Fibroblast of villous mesenchyme (primary cell): Measurements from ENCODE around the gene CASP8AP2. TPM values are rescaled to one million over a fixed set of nuclear protein-coding genes. Genes with fewer than 3 reads are reported as not detected.
"Not testable (repeated sequence)": the region's sequence is repeated elsewhere in the genome, so short reads cannot be mapped to it uniquely, and the experiment has no call there.

Experiments
- DNase-seq: peaks from one replicate; pipeline ENCODE4 v3.0.0-alpha.2; 2010; ENCODE audit warnings: low read depth
- H3K4me3 ChIP-seq: 2 replicates; pipeline ENCODE4 v1.5.1; 2011; ENCODE audit warnings: low read depth, mild to moderate bottlenecking, low read length
- total RNA-seq: library from RNA; depleted of rRNA; stranded (reverse); fragments of >200 nt; gene quantifications from 2 replicates; pipeline ENCODE4 v1.2.3, GENCODE V29; 2012
- TF ChIP-seq, protein P1 (sequence below): IDR thresholded peaks from 2 replicates; pipeline ENCODE4 v1.5.1; 2012; ENCODE audit warnings: low read depth, mild to moderate bottlenecking, low read length; ENCODE audit not compliant: insufficient read depth

CASP8AP2 gene
- total RNA-seq, 1 donor = 18.1 TPM

- peak within 1 kb of the TSS; percentile 89 for H3K4me3 ChIP-seq
- peak; percentile 95 for DNase-seq
- TF ChIP-seq, protein P1, sequence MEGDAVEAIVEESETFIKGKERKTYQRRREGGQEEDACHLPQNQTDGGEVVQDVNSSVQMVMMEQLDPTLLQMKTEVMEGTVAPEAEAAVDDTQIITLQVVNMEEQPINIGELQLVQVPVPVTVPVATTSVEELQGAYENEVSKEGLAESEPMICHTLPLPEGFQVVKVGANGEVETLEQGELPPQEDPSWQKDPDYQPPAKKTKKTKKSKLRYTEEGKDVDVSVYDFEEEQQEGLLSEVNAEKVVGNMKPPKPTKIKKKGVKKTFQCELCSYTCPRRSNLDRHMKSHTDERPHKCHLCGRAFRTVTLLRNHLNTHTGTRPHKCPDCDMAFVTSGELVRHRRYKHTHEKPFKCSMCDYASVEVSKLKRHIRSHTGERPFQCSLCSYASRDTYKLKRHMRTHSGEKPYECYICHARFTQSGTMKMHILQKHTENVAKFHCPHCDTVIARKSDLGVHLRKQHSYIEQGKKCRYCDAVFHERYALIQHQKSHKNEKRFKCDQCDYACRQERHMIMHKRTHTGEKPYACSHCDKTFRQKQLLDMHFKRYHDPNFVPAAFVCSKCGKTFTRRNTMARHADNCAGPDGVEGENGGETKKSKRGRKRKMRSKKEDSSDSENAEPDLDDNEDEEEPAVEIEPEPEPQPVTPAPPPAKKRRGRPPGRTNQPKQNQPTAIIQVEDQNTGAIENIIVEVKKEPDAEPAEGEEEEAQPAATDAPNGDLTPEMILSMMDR = no peak
Observed at GRCh38 chr6:89819336-89820130, 10.1 kb upstream of the CASP8AP2 start, which contains the start of gene MDN1. Gene MDN1 (minus strand): TSS chr6:89819794. CDS start chr6:89819607, 187 bp downstream.

DNA sequence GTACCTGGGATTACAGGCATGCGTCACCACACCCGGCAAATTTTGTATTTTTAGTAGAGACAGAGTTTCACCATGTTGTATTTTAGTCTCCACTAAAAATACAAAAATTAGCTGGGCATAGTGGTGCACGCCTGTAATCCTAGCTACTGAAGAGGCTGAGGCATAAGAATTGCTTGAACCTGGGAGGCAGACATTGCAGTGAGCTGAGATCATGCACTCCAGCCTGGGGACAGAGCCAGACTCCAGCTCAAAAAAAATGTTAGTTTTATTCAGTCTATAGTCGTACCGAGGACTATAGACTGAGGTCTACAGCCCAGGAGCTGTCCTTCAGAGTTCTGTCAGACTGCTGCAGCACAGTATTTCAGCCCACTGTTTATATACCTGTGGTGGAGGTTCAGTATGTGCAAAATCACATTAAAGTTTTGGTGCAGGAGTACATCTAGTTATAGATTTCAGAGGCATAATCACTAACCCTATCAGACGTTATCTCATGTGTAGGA, 3.6 kb upstream of the CASP8AP2 start:
- no peak for DNase-seq
- TF ChIP-seq, protein P1 = no peak
- H3K4me3 ChIP-seq = no peak overlapping the region

DNA sequence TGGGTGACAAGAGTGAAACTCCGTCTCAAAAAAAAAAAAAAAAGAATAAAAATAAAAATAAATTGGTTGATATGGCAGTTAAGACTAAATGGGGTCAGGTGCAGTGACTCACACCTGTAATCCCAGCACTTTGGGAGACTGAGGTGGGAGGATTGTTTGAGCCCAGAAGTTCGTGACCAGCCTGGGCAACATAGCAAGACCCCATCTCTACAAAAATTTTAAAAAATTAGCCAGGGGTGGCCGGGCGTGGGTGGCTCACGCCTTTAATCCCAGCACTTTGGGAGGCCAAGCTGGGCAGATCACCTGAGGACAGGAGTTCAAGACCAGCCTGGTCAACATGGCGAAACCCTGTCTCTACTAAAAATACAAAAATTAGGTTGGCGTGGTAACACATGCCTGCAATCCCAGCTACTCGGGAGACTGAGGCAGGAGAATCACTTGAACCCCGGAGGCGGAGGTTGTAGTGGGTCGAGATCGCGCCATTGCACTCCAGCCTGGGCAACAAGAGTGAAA, 1.1 kb upstream of the CASP8AP2 start:
- not testable (repeated sequence) for DNase-seq
- H3K4me3 ChIP-seq = peak overlapping the region; percentile 98

- TF ChIP-seq, protein P1 = no peak
- no peak for DNase-seq
- peak overlapping the region; percentile 98 for H3K4me3 ChIP-seq
Observed at GRCh38 chr6:89828988-89829471, 650 bp upstream of the CASP8AP2 start.

GRCh38 chr6:89830170-89830809, 610 bp downstream of the CASP8AP2 start:
- peak overlapping the region; percentile 98 for H3K4me3 ChIP-seq
- no peak for DNase-seq
- TF ChIP-seq, protein P1 = no peak

DNA sequence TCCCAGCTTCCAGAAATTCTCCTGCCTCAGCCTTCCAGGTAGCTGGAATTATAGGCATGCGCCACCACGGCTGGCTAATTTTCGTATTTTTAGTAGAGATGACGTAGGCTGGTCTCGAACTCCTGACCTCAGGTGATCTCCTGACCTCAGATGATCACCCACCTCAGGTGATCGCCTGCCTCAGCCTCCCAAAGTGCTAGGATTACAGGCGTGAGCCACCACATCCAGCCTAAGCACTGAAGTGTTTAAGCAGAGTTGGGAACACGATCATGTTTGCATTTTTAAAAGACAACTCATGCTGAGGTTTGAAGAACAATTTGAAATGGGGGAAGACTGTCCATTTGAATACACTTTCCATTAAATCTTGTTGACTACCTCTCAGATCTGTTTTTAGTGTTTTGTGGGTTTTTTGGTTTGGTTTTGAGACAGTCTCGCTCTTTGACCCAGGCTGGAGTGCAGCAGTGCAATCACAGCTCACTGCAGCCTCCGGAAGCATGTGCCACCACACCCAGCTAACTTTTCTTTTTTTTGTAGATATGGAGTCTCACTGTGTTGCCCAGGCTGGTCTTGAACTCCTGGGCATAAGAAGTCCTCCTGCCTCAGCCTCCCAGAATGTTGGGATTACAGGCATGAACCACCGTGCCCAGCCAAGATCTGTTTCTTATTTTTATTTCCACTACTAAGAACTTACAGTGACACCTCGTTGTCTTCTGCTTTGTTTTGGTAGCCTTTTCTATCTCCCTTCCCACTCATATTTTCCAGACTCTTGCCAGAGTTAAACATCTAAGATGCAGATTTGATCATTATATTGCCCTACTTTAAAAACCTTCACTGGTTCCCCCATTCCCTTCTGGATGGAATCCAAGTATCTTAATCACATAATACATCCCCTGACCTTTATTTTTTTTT, 5.5 kb downstream of the CASP8AP2 start:
- no peak overlapping the region for H3K4me3 ChIP-seq
- peak; percentile 69 for DNase-seq
- TF ChIP-seq, protein P1 = no peak
